Measurements from ENCODE around the gene POLH. TPM values are rescaled to one million over a fixed set of nuclear protein-coding genes. Genes with fewer than 3 reads are reported as not detected.

POLH gene
- total and polyA plus RNA-seq, 9 of the 15 experiments (the other 6 are each of a cell fraction or from before 2014, with no cell fraction given) = 5.8 to 31.6 (median 20.6) TPM

- 0 out of 2 replicates have a peak, but pooled peaks have one; percentile 51 for TF ChIP-seq ATF6 (CRISPR knock-in tag; IDR thresholded peaks at IDR 0.05)
- TF ChIP-seq HMG20B (CRISPR knock-in tag; IDR thresholded peaks at IDR 0.05) = no peak
- TF ChIP-seq AFF4 (CRISPR knock-in tag; IDR thresholded peaks at IDR 0.05) = peak; percentile 84
- peak; percentile 83 for TF ChIP-seq MYC (IDR thresholded peaks at IDR 0.05; ENCODE audit: low read depth, low read length)
- TF ChIP-seq MYC (CRISPR knock-in tag; IDR thresholded peaks at IDR 0.05; ENCODE audit: borderline replicate concordance, low read depth) = peak; percentile 63; the same call in 1 of the 2 replicates
- TF ChIP-seq PHF8 (IDR thresholded peaks at IDR 0.05; ENCODE audit: borderline replicate concordance, low read length) = peak; percentile 56; the same call in 1 of the 2 replicates
- TF ChIP-seq SRSF3 (IDR thresholded peaks at IDR 0.05; ENCODE audit: insufficient read depth, low read length) = no peak
- TF ChIP-seq SP2 (IDR thresholded peaks at IDR 0.05; ENCODE audit: extremely low read depth, low read depth, low read length, poor library complexity, severe bottlenecking) = no peak
- no peak for TF ChIP-seq BRF1 (IDR thresholded peaks at IDR 0.05; ENCODE audit: borderline replicate concordance, extremely low read depth, insufficient read length)
- peak; percentile 90 for TF ChIP-seq ZNF76 (CRISPR knock-in tag; IDR thresholded peaks at IDR 0.05; ENCODE audit: borderline replicate concordance)
- no peak for TF ChIP-seq TAF1 (IDR thresholded peaks at IDR 0.05; ENCODE audit: control insufficient read depth, extremely low read depth, insufficient read depth, low read length, severe bottlenecking)
- no peak for TF ChIP-seq ZNF551 (CRISPR knock-in tag; IDR thresholded peaks at IDR 0.05)
- TF ChIP-seq ZBED1 (IDR thresholded peaks at IDR 0.05) = peak; percentile 96
- no peak for TF ChIP-seq TFAM (CRISPR knock-in tag; conservative IDR thresholded peaks at IDR 0.05)
- TF ChIP-seq MTA1 (IDR thresholded peaks at IDR 0.05; ENCODE audit: borderline replicate concordance) = peak; percentile 87
- no peak for TF ChIP-seq SLC30A9 (CRISPR knock-in tag; IDR thresholded peaks at IDR 0.05)
- no peak for TF ChIP-seq ATF2 (CRISPR knock-in tag; IDR thresholded peaks at IDR 0.05)
- peak; percentile 84; the same call in 1 of the 2 replicates for TF ChIP-seq CGGBP1 (CRISPR knock-in tag; IDR thresholded peaks at IDR 0.05)
- TF ChIP-seq MIER1 (IDR thresholded peaks at IDR 0.05; ENCODE audit: low read depth) = peak; percentile 9; the same call in 1 of the 2 replicates
- no peak for TF ChIP-seq ZNF384 (IDR thresholded peaks at IDR 0.05; ENCODE audit: low read depth, low read length)
These were observed 55.1 kb downstream of the POLH start (continued) for GRCh38 chr6:43630980-43631619.
